Esophagus squamous epithelium (tissue), 4 donors: Measurements from ENCODE around the gene GPC6.

Experiments
- POLR2A ChIP-seq, 4 donors: fragments of 450-650 bp; IDR thresholded peaks; one replicate each; pipeline ENCODE4 v1.6.1; 2017; ENCODE audit warnings: antibody characterized with exemption in 4 of 4, mild to moderate bottlenecking in 4 of 4, moderate library complexity in 3 of 4
- TF ChIP-seq, protein P1 (sequence below), 6 experiments: fragments of 450-650 bp in 4 of 6; fragments of 200-600 bp in 2 of 6; sonication (generic) in 2 of 6; IDR thresholded peaks; one replicate each; pipeline ENCODE4 v1.5.1; 2016 to 2019; ENCODE audit warnings: antibody characterized with exemption in 6 of 6, mild to moderate bottlenecking in 4 of 6, moderate library complexity in 4 of 6

DNA sequence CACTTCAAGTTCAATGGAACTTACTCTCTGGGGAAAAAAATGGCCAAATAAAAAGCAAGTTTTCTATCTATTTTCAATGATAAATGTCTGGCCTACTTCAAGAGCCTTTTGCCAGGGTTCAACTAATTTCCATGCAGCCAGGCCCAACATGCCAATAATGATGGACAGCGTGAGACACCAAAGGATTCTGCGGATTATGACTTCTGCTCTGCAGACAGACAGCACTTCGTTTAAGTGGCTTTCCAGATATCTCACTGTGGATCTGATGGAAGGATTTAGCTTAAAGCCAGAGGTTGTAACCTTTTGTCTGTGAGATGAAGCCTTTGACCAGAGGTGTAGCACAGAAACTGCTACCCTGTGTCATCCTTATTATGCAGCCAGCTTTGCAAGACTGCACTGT lies 638.6 kb downstream of the GPC6 start:
- TF ChIP-seq, protein P1, sequence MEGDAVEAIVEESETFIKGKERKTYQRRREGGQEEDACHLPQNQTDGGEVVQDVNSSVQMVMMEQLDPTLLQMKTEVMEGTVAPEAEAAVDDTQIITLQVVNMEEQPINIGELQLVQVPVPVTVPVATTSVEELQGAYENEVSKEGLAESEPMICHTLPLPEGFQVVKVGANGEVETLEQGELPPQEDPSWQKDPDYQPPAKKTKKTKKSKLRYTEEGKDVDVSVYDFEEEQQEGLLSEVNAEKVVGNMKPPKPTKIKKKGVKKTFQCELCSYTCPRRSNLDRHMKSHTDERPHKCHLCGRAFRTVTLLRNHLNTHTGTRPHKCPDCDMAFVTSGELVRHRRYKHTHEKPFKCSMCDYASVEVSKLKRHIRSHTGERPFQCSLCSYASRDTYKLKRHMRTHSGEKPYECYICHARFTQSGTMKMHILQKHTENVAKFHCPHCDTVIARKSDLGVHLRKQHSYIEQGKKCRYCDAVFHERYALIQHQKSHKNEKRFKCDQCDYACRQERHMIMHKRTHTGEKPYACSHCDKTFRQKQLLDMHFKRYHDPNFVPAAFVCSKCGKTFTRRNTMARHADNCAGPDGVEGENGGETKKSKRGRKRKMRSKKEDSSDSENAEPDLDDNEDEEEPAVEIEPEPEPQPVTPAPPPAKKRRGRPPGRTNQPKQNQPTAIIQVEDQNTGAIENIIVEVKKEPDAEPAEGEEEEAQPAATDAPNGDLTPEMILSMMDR (IDR thresholded peaks at IDR 0.05) = no peak
- no peak for TF ChIP-seq POLR2A (IDR thresholded peaks at IDR 0.05)
